GM23338 (cell line): ENCODE measurements around the gene IFNA4.

Source experiments
- CREB1 ChIP-seq: fragments of 250-450 bp; sonication (Bioruptor Pico); IDR thresholded peaks from 2 replicates; pipeline ENCODE4 v1.5.0; 2020; ENCODE audit warnings: low read depth, mild to moderate bottlenecking, moderate library complexity
- EZH2 ChIP-seq: fragments of 200-600 bp; sonication (generic); IDR thresholded peaks from one replicate; pipeline ENCODE4 v1.8.0; 2017; ENCODE audit warnings: antibody characterized with exemption, mild to moderate bottlenecking, low read depth; ENCODE audit not compliant: unreplicated experiment
- POLR2AphosphoS5 ChIP-seq: IDR thresholded peaks from 2 replicates; pipeline ENCODE4 v1.6.1; 2016; ENCODE audit warnings: antibody characterized with exemption, low read depth
- ZNF114 ChIP-seq: fragments of 250-450 bp; sonication (Bioruptor Pico); IDR thresholded peaks from 2 replicates; pipeline ENCODE4 v1.5.0; 2020; ENCODE audit warnings: mild to moderate bottlenecking, moderate library complexity
- TF ChIP-seq, protein P1 (sequence below), 2 experiments: fragments of 200-600 bp in 1 of 2; sonication (generic) in 1 of 2; conservative IDR thresholded peaks; 2 replicates each; pipeline versions ENCODE4 v1.5.1 to v1.6.1; 2016 to 2017; ENCODE audit warnings: antibody characterized with exemption in 2 of 2, low read depth in 2 of 2, mild to moderate bottlenecking in 2 of 2, moderate library complexity in 1 of 2

DNA sequence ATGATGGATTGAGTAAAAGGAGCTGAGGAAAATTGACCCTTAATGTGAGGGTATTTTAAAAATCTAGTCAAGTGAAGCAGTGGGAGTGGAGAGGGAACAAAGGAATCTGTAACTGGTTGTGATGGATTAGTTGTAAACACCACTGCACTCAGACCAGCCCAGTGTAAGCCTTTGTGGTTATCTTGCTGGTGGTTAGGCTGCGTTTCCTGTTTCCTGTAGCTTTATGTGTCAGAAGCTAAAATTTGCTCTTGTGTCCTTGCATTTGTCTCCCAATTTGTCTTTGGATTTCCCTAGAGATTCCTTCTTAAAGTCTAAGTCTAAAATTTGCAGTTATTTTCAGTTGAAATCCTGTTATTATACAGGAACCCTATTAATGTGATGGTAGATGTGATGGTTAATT lies 27.2 kb downstream of the IFNA4 start:
- TF ChIP-seq, protein P1, sequence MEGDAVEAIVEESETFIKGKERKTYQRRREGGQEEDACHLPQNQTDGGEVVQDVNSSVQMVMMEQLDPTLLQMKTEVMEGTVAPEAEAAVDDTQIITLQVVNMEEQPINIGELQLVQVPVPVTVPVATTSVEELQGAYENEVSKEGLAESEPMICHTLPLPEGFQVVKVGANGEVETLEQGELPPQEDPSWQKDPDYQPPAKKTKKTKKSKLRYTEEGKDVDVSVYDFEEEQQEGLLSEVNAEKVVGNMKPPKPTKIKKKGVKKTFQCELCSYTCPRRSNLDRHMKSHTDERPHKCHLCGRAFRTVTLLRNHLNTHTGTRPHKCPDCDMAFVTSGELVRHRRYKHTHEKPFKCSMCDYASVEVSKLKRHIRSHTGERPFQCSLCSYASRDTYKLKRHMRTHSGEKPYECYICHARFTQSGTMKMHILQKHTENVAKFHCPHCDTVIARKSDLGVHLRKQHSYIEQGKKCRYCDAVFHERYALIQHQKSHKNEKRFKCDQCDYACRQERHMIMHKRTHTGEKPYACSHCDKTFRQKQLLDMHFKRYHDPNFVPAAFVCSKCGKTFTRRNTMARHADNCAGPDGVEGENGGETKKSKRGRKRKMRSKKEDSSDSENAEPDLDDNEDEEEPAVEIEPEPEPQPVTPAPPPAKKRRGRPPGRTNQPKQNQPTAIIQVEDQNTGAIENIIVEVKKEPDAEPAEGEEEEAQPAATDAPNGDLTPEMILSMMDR (conservative IDR thresholded peaks at IDR 0.05; ENCODE audit: low read depth in 2 of 2) = no peak
- TF ChIP-seq EZH2 (no peak), CREB1 (CRISPR knock-in tag) (no peak), POLR2AphosphoS5 (no peak), ZNF114 (no peak)
